SK-N-MC (cell line): ENCODE data around the gene LRP5.

Experiments used
- EZH2 ChIP-seq: fragments of 200-600 bp; sonication (generic); IDR thresholded peaks from one replicate; pipeline ENCODE4 v1.6.1; 2017; ENCODE audit warnings: antibody characterized with exemption
- FOXP2 ChIP-seq: optimal IDR thresholded peaks from 2 replicates; pipeline ENCODE3; 2011; ENCODE audit warnings: mild to moderate bottlenecking, moderate library complexity; ENCODE audit not compliant: insufficient read depth; ENCODE audit errors: extremely low read length, control extremely low read depth
- POLR2AphosphoS5 ChIP-seq: IDR thresholded peaks from 2 replicates; pipeline ENCODE4 v1.6.1; 2012; ENCODE audit warnings: mild to moderate bottlenecking, low read depth, low read length, borderline replicate concordance

DNA sequence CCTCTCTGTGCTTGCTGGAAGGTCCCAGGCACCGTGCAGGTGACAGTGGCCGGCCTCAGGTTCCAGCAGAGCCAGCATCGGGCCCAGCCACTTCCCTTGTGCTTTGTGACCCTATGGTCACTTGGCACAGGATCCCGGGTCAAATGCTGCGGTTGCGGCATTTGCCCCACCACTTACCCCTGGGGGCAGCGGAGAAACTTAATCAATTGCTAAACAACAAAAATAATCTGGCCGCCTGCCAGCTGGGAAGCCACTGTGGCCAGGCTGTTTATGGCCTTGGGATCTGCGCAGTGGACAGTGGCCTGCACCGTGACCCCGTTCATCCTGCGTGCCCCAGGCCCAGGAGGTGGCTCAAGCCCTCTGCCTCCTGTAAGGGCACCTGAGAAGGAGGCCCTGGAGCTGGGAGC is 65.0 kb downstream of the LRP5 start:
- TF ChIP-seq EZH2 = no peak
- no peak for TF ChIP-seq POLR2AphosphoS5
- no peak for TF ChIP-seq FOXP2
